HepG2 (cell line): ENCODE results near the gene KIAA0825. TPM values are rescaled to one million over a fixed set of nuclear protein-coding genes. Genes with fewer than 3 reads are reported as not detected.

Experiments used
- ATAC-seq: fragments of 200-7000 bp; cut with Tn5 transposase; 3 replicates; pipeline ENCODE4 v1.9.1; 2020; ENCODE audit warnings: mild to moderate bottlenecking, moderate library complexity
- BruUV-seq: library from RNA; stranded (reverse); fragments of 400-500 nt; replicated peaks from 2 replicates; lab custom pipeline; 2021; lab: Mats Ljungman, UMichigan
- CTCF ChIA-PET: fragments of 300-600 bp; formaldehyde crosslinking; extraction: SDS; loops from one replicate; lab custom pipeline; 2021; ENCODE audit warnings: low total read pairs, inconsistent platforms, low intra/inter-chr PET ratio; lab: Yijun Ruan, JAX
- POLR2A ChIA-PET: fragments of 350-600 bp; sonication (Branson Sonifier 250); formaldehyde crosslinking; loops from one replicate; lab custom pipeline; 2020; ENCODE audit warnings: antibody characterized with exemption, inconsistent platforms; lab: Yijun Ruan, JAX
- DNase-seq: peaks from one replicate; pipeline ENCODE4 v3.0.0-alpha.2; 2015; ENCODE audit warnings: low spot score
- FAIRE-seq: peaks from 3 replicates; lab custom pipeline; 2011; peaks lifted over from hg19 to GRCh38; lab: Jason Lieb, UNC
- H2AFZ ChIP-seq: one replicate; pipeline ENCODE4 v1.6.1; 2011; ENCODE audit warnings: low read length, inconsistent platforms
- H3K27ac ChIP-seq: fragments of 300-600 bp; 3 replicates; pipeline ENCODE4 v1.8.0; 2011; ENCODE audit warnings: mixed run types, mild to moderate bottlenecking, mixed read lengths, low read length, inconsistent platforms; ENCODE audit not compliant: insufficient read depth; ENCODE audit errors: extremely low read length
- H3K27me3 ChIP-seq, 2 experiments: fragments of 200-600 bp in 1 of 2; 2 replicates in 1 of 2; 3 replicates in 1 of 2; pipeline versions ENCODE4 v1.6.0 to v1.8.0; 2011; ENCODE audit warnings: low read length in 2 of 2, mild to moderate bottlenecking in 2 of 2, moderate library complexity in 2 of 2, inconsistent platforms in 1 of 2; ENCODE audit not compliant: insufficient read depth in 2 of 2, control insufficient read depth in 1 of 2
- H3K36me3 ChIP-seq, 2 experiments: fragments of 200-600 bp in 1 of 2; replicated peaks in 1 of 2; 2 replicates in 1 of 2; 3 replicates in 1 of 2; pipeline versions ENCODE4 v1.5.1 to v1.8.0; 2011; ENCODE audit warnings: low read length in 2 of 2, inconsistent platforms in 1 of 2; ENCODE audit not compliant: insufficient read depth in 2 of 2, control insufficient read depth in 1 of 2
- H3K4me1 ChIP-seq: 2 replicates; pipeline ENCODE4 v1.5.1; 2012; ENCODE audit warnings: low read length, inconsistent platforms; ENCODE audit not compliant: insufficient read depth
- H3K4me2 ChIP-seq: 2 replicates; pipeline ENCODE4 v1.6.0; 2011; ENCODE audit warnings: low read depth, low read length, inconsistent platforms
- H3K4me3 ChIP-seq, 3 experiments: fragments of 200-600 bp in 1 of 3; sonication (generic), shearing (Covaris generic) in 1 of 3; replicated peaks in 1 of 3; 2 replicates each; pipeline ENCODE4 v1.5.1; 2011 to 2016; ENCODE audit warnings: low read length in 3 of 3, inconsistent platforms in 2 of 3, low read depth in 2 of 3, mild to moderate bottlenecking in 2 of 3, control low read depth in 1 of 3, mixed read lengths in 1 of 3; ENCODE audit not compliant: insufficient read depth in 1 of 3
- H3K79me2 ChIP-seq: one replicate; pipeline ENCODE4 v1.6.1; 2011; ENCODE audit warnings: low read length, inconsistent platforms; ENCODE audit not compliant: insufficient read depth
- H3K9ac ChIP-seq: 2 replicates; pipeline ENCODE4 v1.6.0; 2011; ENCODE audit warnings: mild to moderate bottlenecking, low read depth, low read length, inconsistent platforms; ENCODE audit not compliant: insufficient read depth
- H3K9me3 ChIP-seq: 2 replicates; pipeline ENCODE4 v1.5.1; 2012; ENCODE audit warnings: mild to moderate bottlenecking, low read length
- H4K20me1 ChIP-seq: 2 replicates; pipeline ENCODE4 v1.6.0; 2011; ENCODE audit warnings: inconsistent platforms, mild to moderate bottlenecking, low read length, moderate library complexity; ENCODE audit not compliant: insufficient read depth
- MZF1 ChIP-seq: sonication (generic); formaldehyde crosslinking; IDR thresholded peaks from 2 replicates; pipeline ENCODE4 v1.8.1; 2023; ENCODE audit warnings: mild to moderate bottlenecking, missing genetic modification reagents, borderline replicate concordance
- in situ Hi-C: cut with HindIII; loops from 2 replicates; pipeline ENCODE4 v1.10.0; 2017; ENCODE audit warnings: low pct_unique_long_range_greater_than_20kb; ENCODE audit not compliant: extremely low pct_ligation_motif_present
- intact Hi-C: fragments of 100-400 bp; cut with micrococcal nuclease; formaldehyde crosslinking; loops from one replicate; pipeline ENCODE4 v1.10.0; 2022; ENCODE audit not compliant: unreplicated experiment
- polyA plus RNA-seq, 8 experiments: library from polyadenylated mRNA; depleted of rRNA in 3 of 8; stranded (reverse) in 7 of 8; unstranded in 1 of 8; fragments of >200 nt; fragmentation: Illumina TruSeq in 4 of 8; extraction: Trizol in 4 of 8; gene quantifications; 2 replicates each; pipeline versions ENCODE4 v1.2.1 to v1.2.3, GENCODE V29; 2011 to 2016; ENCODE audit warnings: low read depth in 4 of 8, missing spikeins in 1 of 8, mixed read lengths in 1 of 8; ENCODE audit not compliant: insufficient read depth in 1 of 8
- total RNA-seq, 5 experiments: library from RNA; depleted of rRNA; stranded (reverse); fragments of >200 nt; fragmentation: Illumina TruSeq; extraction: Trizol; gene quantifications; 2 replicates each; pipeline ENCODE4 v1.2.3, GENCODE V29; 2016; ENCODE audit warnings: low read depth in 1 of 5
- TF ChIP-seq, protein P1 (sequence below): sonication (generic); formaldehyde crosslinking; IDR thresholded peaks from 2 replicates; pipeline ENCODE4 v1.5.0; 2020; ENCODE audit warnings: mild to moderate bottlenecking, missing genetic modification reagents, borderline replicate concordance

The KIAA0825 gene
- total and polyA plus RNA-seq, 2 of the 13 experiments (the other 11 are each of a cell fraction or from before 2014, with no cell fraction given), result 0.05 to 0.51 TPM

GRCh38 chr5:94288937-94289336, 329.5 kb downstream of the KIAA0825 start (continued):
- no peak for TF ChIP-seq MZF1 (CRISPR knock-in tag)

- no peaks in the 10 kb centered on the region for H3K4me1 ChIP-seq
- H4K20me1 ChIP-seq, result no peaks in the 10 kb centered on the region
- no peaks in the 10 kb centered on the region for H3K79me2 ChIP-seq
- no peak overlapping the region for H3K4me3 ChIP-seq
- H3K9me3 ChIP-seq, result no peaks in the 10 kb centered on the region
- in situ Hi-C loops, result no loop called here
- no peak overlapping the region for H3K4me2 ChIP-seq
- POLR2A ChIA-PET, result no interaction called here
- DNase-seq, result no peak
- no TSS peak for BruUV-seq
- CTCF ChIA-PET, result no interaction called here
- no peaks in the 10 kb centered on the region for H3K36me3 ChIP-seq
- no peak overlapping the region for H3K9ac ChIP-seq
- no peak for ATAC-seq
- no peak for FAIRE-seq
- intact Hi-C loops, result no loop called here
- TF ChIP-seq, protein P1, sequence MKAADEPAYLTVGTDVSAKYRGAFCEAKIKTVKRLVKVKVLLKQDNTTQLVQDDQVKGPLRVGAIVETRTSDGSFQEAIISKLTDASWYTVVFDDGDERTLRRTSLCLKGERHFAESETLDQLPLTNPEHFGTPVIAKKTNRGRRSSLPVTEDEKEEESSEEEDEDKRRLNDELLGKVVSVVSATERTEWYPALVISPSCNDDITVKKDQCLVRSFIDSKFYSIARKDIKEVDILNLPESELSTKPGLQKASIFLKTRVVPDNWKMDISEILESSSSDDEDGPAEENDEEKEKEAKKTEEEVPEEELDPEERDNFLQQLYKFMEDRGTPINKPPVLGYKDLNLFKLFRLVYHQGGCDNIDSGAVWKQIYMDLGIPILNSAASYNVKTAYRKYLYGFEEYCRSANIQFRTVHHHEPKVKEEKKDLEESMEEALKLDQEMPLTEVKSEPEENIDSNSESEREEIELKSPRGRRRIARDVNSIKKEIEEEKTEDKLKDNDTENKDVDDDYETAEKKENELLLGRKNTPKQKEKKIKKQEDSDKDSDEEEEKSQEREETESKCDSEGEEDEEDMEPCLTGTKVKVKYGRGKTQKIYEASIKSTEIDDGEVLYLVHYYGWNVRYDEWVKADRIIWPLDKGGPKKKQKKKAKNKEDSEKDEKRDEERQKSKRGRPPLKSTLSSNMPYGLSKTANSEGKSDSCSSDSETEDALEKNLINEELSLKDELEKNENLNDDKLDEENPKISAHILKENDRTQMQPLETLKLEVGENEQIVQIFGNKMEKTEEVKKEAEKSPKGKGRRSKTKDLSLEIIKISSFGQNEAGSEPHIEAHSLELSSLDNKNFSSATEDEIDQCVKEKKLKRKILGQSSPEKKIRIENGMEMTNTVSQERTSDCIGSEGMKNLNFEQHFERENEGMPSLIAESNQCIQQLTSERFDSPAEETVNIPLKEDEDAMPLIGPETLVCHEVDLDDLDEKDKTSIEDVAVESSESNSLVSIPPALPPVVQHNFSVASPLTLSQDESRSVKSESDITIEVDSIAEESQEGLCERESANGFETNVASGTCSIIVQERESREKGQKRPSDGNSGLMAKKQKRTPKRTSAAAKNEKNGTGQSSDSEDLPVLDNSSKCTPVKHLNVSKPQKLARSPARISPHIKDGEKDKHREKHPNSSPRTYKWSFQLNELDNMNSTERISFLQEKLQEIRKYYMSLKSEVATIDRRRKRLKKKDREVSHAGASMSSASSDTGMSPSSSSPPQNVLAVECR (CRISPR knock-in tag), result no peak
- H2AFZ ChIP-seq, result no peak overlapping the region
- H3K27ac ChIP-seq, result no peak overlapping the region
- H3K27me3 ChIP-seq, result no peaks in the 10 kb centered on the region
Observed at GRCh38 chr5:94285984-94286383, 332.4 kb downstream of the KIAA0825 start.
